NT2/D1 (cell line): ENCODE measurements around the gene MVK.

Source experiments
- DNase-seq: peaks from one replicate; pipeline ENCODE4 v3.0.0-alpha.2; 2011; ENCODE audit warnings: low read depth, low spot score
- H3K27me3 ChIP-seq: 2 replicates; pipeline ENCODE4 v1.6.0; 2011; ENCODE audit warnings: mild to moderate bottlenecking; ENCODE audit not compliant: insufficient read length, insufficient read depth
- H3K36me3 ChIP-seq: 2 replicates; pipeline ENCODE4 v1.6.1; 2011; ENCODE audit warnings: mild to moderate bottlenecking, low read length, mixed read lengths; ENCODE audit not compliant: insufficient read depth, insufficient read length
- H3K4me1 ChIP-seq: 2 replicates; pipeline ENCODE4 v1.5.1; 2011; ENCODE audit not compliant: insufficient read depth, insufficient read length
- H3K4me3 ChIP-seq: 2 replicates; pipeline ENCODE4 v1.5.1; 2011; ENCODE audit warnings: low read depth; ENCODE audit not compliant: insufficient read length
- H3K9ac ChIP-seq: 2 replicates; pipeline ENCODE4 v1.6.0; 2011; ENCODE audit warnings: low read depth; ENCODE audit not compliant: insufficient read length
- H3K9me3 ChIP-seq: 2 replicates; pipeline ENCODE4 v1.5.1; 2011; ENCODE audit warnings: mild to moderate bottlenecking, low read length; ENCODE audit not compliant: insufficient read depth
- SUZ12 ChIP-seq: IDR thresholded peaks from 2 replicates; pipeline ENCODE4 v1.6.1; 2011; ENCODE audit not compliant: insufficient read length, insufficient read depth; ENCODE audit errors: extremely low read depth
- YY1 ChIP-seq: IDR thresholded peaks from 2 replicates; pipeline ENCODE4 v1.6.1; 2011; ENCODE audit not compliant: insufficient read length, insufficient read depth
- ZNF274 ChIP-seq: IDR thresholded peaks from 2 replicates; pipeline ENCODE4 v1.6.1; 2011; ENCODE audit warnings: mild to moderate bottlenecking, low read depth, low read length

The MVK gene

GRCh38 chr12:109580272-109580671, 6.7 kb downstream of the MVK start:
- Histone ChIP-seq H3K4me1 (peaks cover 6% of the 10 kb centered on the region), H3K27me3 (no peaks in the 10 kb centered on the region), H3K4me3 (no peak overlapping the region), H3K9ac (no peak overlapping the region), H3K36me3 (peaks cover 71% of the 10 kb centered on the region), H3K9me3 (no peaks in the 10 kb centered on the region)
- no peak for DNase-seq
- TF ChIP-seq ZNF274 (no peak), YY1 (no peak), SUZ12 (no peak)

GRCh38 chr12:109580684-109581333, 7.2 kb downstream of the MVK start:
- H3K36me3 ChIP-seq: peaks cover 67% of the 10 kb centered on the region
- peaks cover 6% of the 10 kb centered on the region for H3K4me1 ChIP-seq
- no peaks in the 10 kb centered on the region for H3K27me3 ChIP-seq
- no peak overlapping the region for H3K4me3 ChIP-seq
- no peaks in the 10 kb centered on the region for H3K9me3 ChIP-seq
- no peak for DNase-seq
- H3K9ac ChIP-seq: no peak overlapping the region
- TF ChIP-seq YY1: no peak
- no peak for TF ChIP-seq SUZ12
- no peak for TF ChIP-seq ZNF274

- Histone ChIP-seq H3K9me3 (no peaks in the 10 kb centered on the region), H3K36me3 (peaks cover 66% of the 10 kb centered on the region), H3K9ac (no peak overlapping the region), H3K27me3 (no peaks in the 10 kb centered on the region), H3K4me3 (no peak overlapping the region), H3K4me1 (peaks cover 6% of the 10 kb centered on the region)
- TF ChIP-seq YY1 (no peak), SUZ12 (no peak), ZNF274 (no peak)
- no peak for DNase-seq
Measured at GRCh38 chr12:109581334-109581691, 7.7 kb downstream of the MVK start.

GRCh38 chr12:109581856-109582255, 8.3 kb downstream of the MVK start:
- Histone ChIP-seq H3K36me3 (peaks cover 69% of the 10 kb centered on the region), H3K4me1 (peaks cover 6% of the 10 kb centered on the region), H3K9me3 (no peaks in the 10 kb centered on the region), H3K27me3 (no peaks in the 10 kb centered on the region), H3K9ac (no peak overlapping the region), H3K4me3 (no peak overlapping the region)
- no peak for DNase-seq
- TF ChIP-seq ZNF274: no peak
- TF ChIP-seq YY1: no peak
- no peak for TF ChIP-seq SUZ12

GRCh38 chr12:109582636-109583035, 9.0 kb downstream of the MVK start:
- TF ChIP-seq YY1: no peak
- peaks cover 69% of the 10 kb centered on the region for H3K36me3 ChIP-seq
- H3K9ac ChIP-seq: no peak overlapping the region
- H3K4me3 ChIP-seq: no peak overlapping the region
- DNase-seq: peak; percentile 27
- H3K27me3 ChIP-seq: no peaks in the 10 kb centered on the region
- H3K9me3 ChIP-seq: no peaks in the 10 kb centered on the region
- peaks cover 6% of the 10 kb centered on the region for H3K4me1 ChIP-seq

GRCh38 chr12:109583733-109584132, 10.1 kb downstream of the MVK start:
- H3K4me1 ChIP-seq: peaks cover 6% of the 10 kb centered on the region
- no peak overlapping the region for H3K4me3 ChIP-seq
- DNase-seq: no peak
- no peak overlapping the region for H3K9ac ChIP-seq
- no peaks in the 10 kb centered on the region for H3K27me3 ChIP-seq
- TF ChIP-seq ZNF274: no peak
- TF ChIP-seq YY1: no peak
- TF ChIP-seq SUZ12: no peak
- H3K36me3 ChIP-seq: peaks cover 68% of the 10 kb centered on the region
- no peaks in the 10 kb centered on the region for H3K9me3 ChIP-seq

- Histone ChIP-seq H3K4me1 (peaks cover under 1% of the 10 kb centered on the region), H3K27me3 (no peaks in the 10 kb centered on the region), H3K9me3 (no peaks in the 10 kb centered on the region), H3K4me3 (no peak overlapping the region), H3K36me3 (peaks cover 54% of the 10 kb centered on the region), H3K9ac (no peak overlapping the region)
- TF ChIP-seq ZNF274 (no peak), YY1 (no peak), SUZ12 (no peak)
- DNase-seq: no peak
Measured at GRCh38 chr12:109586385-109587296, 13.0 kb downstream of the MVK start.
